Measurements from ENCODE around the gene SHC2. TPM values are rescaled to one million over a fixed set of nuclear protein-coding genes. Genes with fewer than 3 reads are reported as not detected.

Gene SHC2
- total RNA-seq, 2 experiments from 2014 or later = not detected

DNA sequence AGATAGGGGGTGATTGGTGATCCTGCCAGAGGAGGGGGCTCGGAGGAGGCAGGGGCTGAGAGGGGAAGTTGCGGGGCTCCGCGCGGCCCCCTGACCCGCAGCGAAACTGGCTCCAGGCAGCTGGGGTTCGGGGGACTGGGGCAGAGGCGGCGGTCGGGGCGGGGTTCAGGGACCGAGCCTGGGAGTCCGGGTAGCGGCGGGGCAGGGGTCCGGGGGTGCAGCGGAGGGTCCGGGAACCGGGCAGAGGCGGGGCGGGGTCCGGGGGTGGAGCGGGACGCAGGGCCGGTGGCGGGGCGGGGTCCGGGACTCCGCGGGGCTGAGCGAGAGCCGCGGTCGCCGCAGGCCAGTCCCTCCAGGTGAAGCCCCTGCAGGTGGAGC, 36.6 kb upstream of the SHC2 start:
- H3K36me3 Mint-ChIP-seq (ENCODE audit: low read depth) = no peaks in the 10 kb centered on the region
- no peak overlapping the region for H3K27ac Mint-ChIP-seq
- H3K4me3 Mint-ChIP-seq = no peak overlapping the region
- ChIA-PET POLR2A (no interaction called here), CTCF (interaction anchor here (1.5 to 4.0 kb wide), 3 partner anchors 9 to 250 kb away, joined by 3 to 17 read pairs (median 15); no protein-coding TSS in a partner anchor)
- peaks cover 21% of the 10 kb centered on the region for H3K27me3 Mint-ChIP-seq
- DNase-seq = no peak
- H3K9me3 Mint-ChIP-seq = peaks cover 5% of the 10 kb centered on the region
- peaks cover 4% of the 10 kb centered on the region for H3K4me1 Mint-ChIP-seq

GRCh38 chr19:496986-497385, 36.2 kb upstream of the SHC2 start:
- no peak overlapping the region for H3K27ac Mint-ChIP-seq
- CTCF ChIA-PET = interaction anchor here (1.9 kb wide), 1 partner anchor 10 kb away, joined by 15 read pairs; no protein-coding TSS in a partner anchor
- H3K4me3 Mint-ChIP-seq = no peak overlapping the region
- peaks cover 5% of the 10 kb centered on the region for H3K9me3 Mint-ChIP-seq
- POLR2A ChIA-PET = no interaction called here
- peaks cover 21% of the 10 kb centered on the region for H3K27me3 Mint-ChIP-seq
- no peaks in the 10 kb centered on the region for H3K36me3 Mint-ChIP-seq (ENCODE audit: low read depth)
- peaks cover under 1% of the 10 kb centered on the region for H3K4me1 Mint-ChIP-seq
- DNase-seq = no peak

DNA sequence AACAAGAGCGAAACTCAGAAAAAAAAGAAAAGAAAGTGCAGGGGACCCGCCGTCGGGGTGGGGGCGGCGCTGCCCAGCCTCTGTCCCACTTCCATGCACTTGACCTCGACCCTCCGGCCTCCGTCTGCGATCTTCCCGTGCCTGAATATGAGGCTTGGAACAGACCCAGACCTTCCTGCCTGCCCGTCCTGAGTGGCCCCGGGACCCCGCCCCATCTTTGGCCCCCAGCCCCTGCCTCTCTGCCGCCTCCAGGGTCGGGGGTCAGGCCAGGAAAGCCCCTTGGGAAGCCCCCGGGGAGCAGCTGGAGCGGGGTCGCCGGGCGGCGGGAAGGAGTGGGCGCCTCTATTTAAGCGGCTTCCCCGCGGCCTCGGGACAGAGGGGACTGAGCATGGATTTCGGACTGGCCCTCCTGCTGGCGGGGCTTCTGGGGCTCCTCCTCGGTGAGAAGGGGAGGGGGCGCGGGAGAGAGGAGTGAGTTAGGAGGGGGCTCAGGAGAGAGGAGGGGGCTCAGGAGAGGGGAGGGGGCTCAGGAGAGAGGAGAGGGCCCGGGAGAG, 35.4 kb upstream of the SHC2 start, which contains the start of gene MADCAM1:
Gene MADCAM1, plus strand, starts transcription at position 375 of the 554 bp plus-strand sequence. Its CDS starts 14 bp downstream, at position 389.
- H3K27me3 Mint-ChIP-seq = peaks cover 21% of the 10 kb centered on the region
- H3K4me3 Mint-ChIP-seq = no peak within 1 kb of the TSS
- POLR2A ChIA-PET = interaction anchor here (0.7 kb wide), 1 partner anchor 1793 kb away, joined by 3 read pairs; no protein-coding TSS in a partner anchor
- no peaks in the 10 kb centered on the region for H3K36me3 Mint-ChIP-seq (ENCODE audit: low read depth)
- no peak within 1 kb of the TSS for H3K27ac Mint-ChIP-seq
- DNase-seq = no peak
- CTCF ChIA-PET = interaction anchor here (1.2 to 3.3 kb wide), 6 partner anchors 7 to 114 kb away, joined by 3 to 25 read pairs (median 6); no protein-coding TSS in a partner anchor
- H3K9me3 Mint-ChIP-seq = peaks cover 5% of the 10 kb centered on the region
- H3K4me1 Mint-ChIP-seq = no peaks in the 10 kb centered on the region

DNA sequence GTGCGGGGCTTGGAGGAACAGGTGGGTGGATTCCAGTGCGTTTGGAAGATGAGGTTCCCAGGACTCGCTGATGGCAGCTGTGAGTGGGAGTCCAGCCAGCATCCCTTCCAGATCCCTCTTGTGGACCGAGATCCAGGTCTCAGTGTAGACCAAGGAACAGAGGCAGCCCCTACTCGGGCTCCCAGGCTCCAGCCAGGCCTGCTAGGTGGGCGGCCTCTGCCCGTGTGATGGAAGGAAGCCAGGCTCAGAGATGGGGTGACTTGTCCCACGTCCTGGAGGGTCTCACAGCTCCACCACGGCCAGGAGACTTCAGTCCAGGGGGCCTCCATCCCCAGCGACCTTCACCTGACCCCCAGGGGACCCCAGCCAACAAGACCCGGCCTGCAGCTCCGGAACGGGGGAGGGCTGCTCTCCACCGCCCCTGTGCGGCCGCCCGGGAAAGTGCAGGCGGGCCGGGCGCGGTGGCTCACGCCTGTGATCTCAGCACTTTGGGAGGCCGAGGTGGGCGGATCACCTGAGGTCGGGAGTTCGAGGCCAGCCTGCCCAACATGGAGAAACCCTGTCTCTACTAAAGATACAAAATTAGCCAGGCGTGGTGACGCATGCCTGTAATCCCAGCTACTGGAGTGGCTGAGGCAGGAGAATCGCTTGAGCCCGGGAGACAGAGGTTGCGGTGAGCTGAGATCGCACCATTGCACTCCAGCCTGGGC, 34.7 kb upstream of the SHC2 start:
- DNase-seq = peak; percentile 37
- Mint-ChIP-seq H3K4me1 (no peaks in the 10 kb centered on the region), H3K4me3 (no peak overlapping the region), H3K9me3 (peaks cover 5% of the 10 kb centered on the region), H3K27me3 (peaks cover 21% of the 10 kb centered on the region), H3K36me3 (ENCODE audit: low read depth) (no peaks in the 10 kb centered on the region), H3K27ac (no peak overlapping the region)
- ChIA-PET POLR2A (interaction anchor here (0.7 kb wide), 1 partner anchor 1794 kb away, joined by 3 read pairs; no protein-coding TSS in a partner anchor), CTCF (interaction anchor here (0.6 to 3.3 kb wide), 8 partner anchors 7 to 216 kb away, joined by 3 to 25 read pairs (median 4); no protein-coding TSS in a partner anchor)

- H3K4me3 Mint-ChIP-seq = no peak overlapping the region
- H3K9me3 Mint-ChIP-seq = peaks cover 5% of the 10 kb centered on the region
- ChIA-PET POLR2A (no interaction called here), CTCF (interaction anchor here (0.6 to 3.3 kb wide), 8 partner anchors 8 to 216 kb away, joined by 3 to 25 read pairs (median 4); no protein-coding TSS in a partner anchor)
- no peaks in the 10 kb centered on the region for H3K4me1 Mint-ChIP-seq
- no peak overlapping the region for H3K27ac Mint-ChIP-seq
- no peaks in the 10 kb centered on the region for H3K36me3 Mint-ChIP-seq (ENCODE audit: low read depth)
- no peak for DNase-seq
- H3K27me3 Mint-ChIP-seq = peaks cover 21% of the 10 kb centered on the region
These were observed 34.2 kb upstream of the SHC2 start for GRCh38 chr19:495081-495401.

DNA sequence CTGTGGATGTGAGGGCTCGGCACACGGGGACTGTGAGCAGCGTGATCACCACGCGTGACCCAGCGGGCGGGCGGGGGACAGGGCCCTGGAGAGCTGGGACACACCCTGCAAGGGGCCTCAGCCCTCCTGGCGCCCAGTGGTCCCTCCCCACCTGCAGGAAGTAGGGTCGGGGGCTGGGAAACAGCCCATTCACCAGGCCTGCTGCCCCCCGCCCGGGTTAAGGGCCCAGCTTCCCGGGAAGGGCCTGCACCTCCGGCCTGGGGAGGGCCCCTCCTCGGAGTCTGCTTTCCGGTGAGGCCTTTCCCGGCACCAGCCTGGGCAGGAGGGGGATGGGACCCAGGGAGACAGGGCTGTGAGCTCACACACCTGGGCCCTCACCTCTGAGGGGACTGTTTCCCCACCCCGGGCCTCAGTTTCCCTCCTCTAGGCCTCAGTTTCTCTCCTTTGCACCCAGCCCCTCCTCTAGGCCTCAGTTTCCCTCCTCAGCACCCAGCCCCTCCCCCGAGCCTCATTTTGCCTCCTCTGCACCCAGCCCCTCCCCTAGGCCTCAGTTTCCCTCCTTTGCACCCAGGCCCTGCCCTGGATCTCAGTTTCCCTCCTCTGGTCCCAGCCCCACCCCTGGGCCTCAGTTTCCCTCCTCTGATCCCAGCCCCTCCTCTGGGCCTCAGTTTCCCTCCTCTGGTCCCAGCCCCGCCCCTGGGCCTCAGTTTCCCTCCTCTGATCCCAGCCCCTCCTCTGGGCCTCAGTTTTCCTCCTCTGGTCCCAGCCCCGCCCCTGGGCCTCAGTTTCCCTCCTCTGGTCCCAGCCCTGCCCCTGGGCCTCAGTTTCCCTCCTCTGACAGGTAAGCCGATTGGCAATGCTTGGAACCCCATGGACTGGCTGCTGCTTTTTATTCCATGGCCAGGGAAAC, 33.6 kb upstream of the SHC2 start:
- H3K4me3 Mint-ChIP-seq = no peak overlapping the region
- H3K36me3 Mint-ChIP-seq (ENCODE audit: low read depth) = no peaks in the 10 kb centered on the region
- no peak overlapping the region for H3K27ac Mint-ChIP-seq
- H3K9me3 Mint-ChIP-seq = peaks cover 5% of the 10 kb centered on the region
- H3K27me3 Mint-ChIP-seq = peaks cover 18% of the 10 kb centered on the region
- CTCF ChIA-PET = interaction anchor here (1.2 to 3.3 kb wide), 4 partner anchors 9 to 16 kb away, joined by 3 to 25 read pairs (median 6); no protein-coding TSS in a partner anchor
- DNase-seq = no peak
- POLR2A ChIA-PET = no interaction called here
- peaks cover 2% of the 10 kb centered on the region for H3K4me1 Mint-ChIP-seq

- H3K9me3 Mint-ChIP-seq = peaks cover 5% of the 10 kb centered on the region
- H3K4me1 Mint-ChIP-seq = peaks cover 2% of the 10 kb centered on the region
- no peak for DNase-seq
- CTCF ChIA-PET = interaction anchor here (1.3 to 3.3 kb wide), 2 partner anchors 13 to 17 kb away, joined by 7 to 25 read pairs; no protein-coding TSS in a partner anchor
- H3K27me3 Mint-ChIP-seq = peaks cover 13% of the 10 kb centered on the region
- POLR2A ChIA-PET = no interaction called here
- H3K36me3 Mint-ChIP-seq (ENCODE audit: low read depth) = no peaks in the 10 kb centered on the region
- H3K27ac Mint-ChIP-seq = no peak overlapping the region
- no peak overlapping the region for H3K4me3 Mint-ChIP-seq
These were observed 32.7 kb upstream of the SHC2 start for GRCh38 chr19:493391-494170.

GRCh38 chr19:492091-492531, 31.3 kb upstream of the SHC2 start:
- H3K27ac Mint-ChIP-seq = no peak overlapping the region
- H3K4me3 Mint-ChIP-seq = no peak overlapping the region
- peaks cover 7% of the 10 kb centered on the region for H3K4me1 Mint-ChIP-seq
- ChIA-PET CTCF (interaction anchor here (0.7 to 1.4 kb wide), 2 partner anchors 14 to 18 kb away, joined by 3 to 5 read pairs; no protein-coding TSS in a partner anchor), POLR2A (no interaction called here)
- DNase-seq = peak; percentile 33
- no peaks in the 10 kb centered on the region for H3K36me3 Mint-ChIP-seq (ENCODE audit: low read depth)
- peaks cover 6% of the 10 kb centered on the region for H3K9me3 Mint-ChIP-seq
- peaks cover 7% of the 10 kb centered on the region for H3K27me3 Mint-ChIP-seq

DNA sequence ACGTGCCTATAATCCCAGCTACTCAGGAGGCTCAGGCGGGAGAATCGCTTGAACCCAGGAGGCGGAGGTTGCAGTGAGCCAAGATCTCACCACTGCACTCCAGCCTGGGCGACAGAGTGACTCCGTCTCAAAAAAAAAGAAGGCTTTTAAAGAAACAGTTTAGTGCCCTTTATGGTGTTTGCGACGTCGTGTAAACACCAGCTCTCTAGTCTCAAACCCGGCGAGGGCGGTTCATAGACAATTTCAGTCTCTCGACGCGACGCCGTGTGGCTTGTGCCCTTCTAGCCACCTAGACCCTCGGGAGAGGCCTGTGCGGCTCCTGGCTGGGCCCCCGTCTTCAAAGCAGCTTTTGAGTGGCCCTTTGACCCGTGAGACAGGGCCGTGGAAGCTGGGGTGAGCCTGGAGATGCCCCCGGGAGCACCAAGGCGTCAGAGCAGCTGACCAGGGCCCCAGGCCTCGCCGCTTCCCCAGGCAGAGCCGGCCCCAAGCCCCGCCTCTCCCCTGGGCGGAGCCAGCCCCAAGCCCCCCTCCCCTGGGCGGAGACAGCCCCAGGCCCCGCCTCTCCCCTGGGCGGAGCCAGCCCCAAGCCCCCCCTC, 30.4 kb upstream of the SHC2 start:
- Mint-ChIP-seq H3K9me3 (peaks cover 6% of the 10 kb centered on the region), H3K27ac (no peak overlapping the region), H3K4me1 (peaks cover 7% of the 10 kb centered on the region), H3K27me3 (peaks cover 8% of the 10 kb centered on the region), H3K36me3 (ENCODE audit: low read depth) (no peaks in the 10 kb centered on the region), H3K4me3 (no peak overlapping the region)
- ChIA-PET CTCF (interaction anchor here (1.4 to 1.6 kb wide), 3 partner anchors 15 to 19 kb away, joined by 5 to 9 read pairs (median 6); no protein-coding TSS in a partner anchor), POLR2A (no interaction called here)
- no peak for DNase-seq

GRCh38 chr19:489418-490196, 28.8 kb upstream of the SHC2 start:
- no peak for DNase-seq
- Mint-ChIP-seq H3K9me3 (peaks cover 6% of the 10 kb centered on the region), H3K4me3 (peak overlapping the region; percentile 71), H3K36me3 (ENCODE audit: low read depth) (no peaks in the 10 kb centered on the region), H3K4me1 (peaks cover 7% of the 10 kb centered on the region), H3K27me3 (peaks cover 5% of the 10 kb centered on the region), H3K27ac (peak overlapping the region; percentile 83)
- ChIA-PET CTCF (interaction anchor here (1.5 to 2.5 kb wide), 4 partner anchors 17 to 21 kb away, joined by 6 to 15 read pairs (median 10); partner anchors contain the start of gene TPGS1), POLR2A (no interaction called here)
